WTC11 (cell line): Measurements from ENCODE around the gene MCL1.

Experiments used
- CBFB ChIP-seq: sonication (generic); formaldehyde crosslinking; IDR thresholded peaks from 2 replicates; pipeline ENCODE4 v1.8.1; 2022; ENCODE audit warnings: mild to moderate bottlenecking, low read depth, missing genetic modification reagents
- CTCF ChIP-seq: fragments of 200-600 bp; IDR thresholded peaks from 2 replicates; pipeline ENCODE4 v1.8.0; 2022; ENCODE audit warnings: antibody characterized with exemption
- FOXJ3 ChIP-seq: sonication (generic); formaldehyde crosslinking; IDR thresholded peaks from 2 replicates; pipeline ENCODE4 v1.9.0; 2021; ENCODE audit warnings: missing genetic modification reagents, mild to moderate bottlenecking, borderline replicate concordance
- HMGXB4 ChIP-seq: sonication (generic); formaldehyde crosslinking; IDR thresholded peaks from 2 replicates; pipeline ENCODE4 v1.8.1; 2023; ENCODE audit warnings: mild to moderate bottlenecking, moderate library complexity, missing genetic modification reagents
- IRF2 ChIP-seq: sonication (generic); formaldehyde crosslinking; IDR thresholded peaks from 2 replicates; pipeline ENCODE4 v1.8.0; 2022; ENCODE audit warnings: low read depth, missing genetic modification reagents, borderline replicate concordance
- KAT7 ChIP-seq: sonication (generic); formaldehyde crosslinking; IDR thresholded peaks from 2 replicates; pipeline ENCODE4 v1.8.1; 2023; ENCODE audit warnings: missing genetic modification reagents, mild to moderate bottlenecking, borderline replicate concordance
- MAX ChIP-seq: sonication (generic); formaldehyde crosslinking; IDR thresholded peaks from 2 replicates; pipeline ENCODE4 v1.8.0; 2022; ENCODE audit warnings: mild to moderate bottlenecking, missing genetic modification reagents
- NFATC4 ChIP-seq: fragments of 250-450 bp; sonication (Bioruptor Pico); IDR thresholded peaks from 2 replicates; pipeline ENCODE4 v1.9.0; 2021; ENCODE audit warnings: mild to moderate bottlenecking
- NR2C2 ChIP-seq: sonication (generic); formaldehyde crosslinking; IDR thresholded peaks from 2 replicates; pipeline ENCODE4 v1.8.0; 2022; ENCODE audit warnings: mild to moderate bottlenecking, missing genetic modification reagents
- PRDM15 ChIP-seq: sonication (generic); formaldehyde crosslinking; IDR thresholded peaks from 2 replicates; pipeline ENCODE4 v1.8.0; 2022; ENCODE audit warnings: missing genetic modification reagents
- TEAD4 ChIP-seq: sonication (generic); formaldehyde crosslinking; IDR thresholded peaks from 2 replicates; pipeline ENCODE4 v1.8.0; 2022; ENCODE audit warnings: mild to moderate bottlenecking, missing genetic modification reagents
- ZNF138 ChIP-seq: sonication (generic); formaldehyde crosslinking; conservative IDR thresholded peaks from 2 replicates; pipeline ENCODE4 v1.8.1; 2022; ENCODE audit warnings: mild to moderate bottlenecking, moderate library complexity, missing genetic modification reagents
- ZNF416 ChIP-seq: fragments of 250-450 bp; sonication (Bioruptor Pico); IDR thresholded peaks from 2 replicates; pipeline ENCODE4 v1.9.0; 2021; ENCODE audit warnings: mild to moderate bottlenecking, inconsistent platforms

GRCh38 chr1:150610576-150610975, 31.2 kb upstream of the MCL1 start:
- TF ChIP-seq CTCF (no peak), ZNF416 (CRISPR knock-in tag) (no peak), FOXJ3 (CRISPR knock-in tag) (no peak), NFATC4 (no peak), KAT7 (CRISPR knock-in tag) (no peak), TEAD4 (CRISPR knock-in tag) (no peak), PRDM15 (no peak), MAX (CRISPR knock-in tag) (no peak), HMGXB4 (CRISPR knock-in tag) (no peak), CBFB (CRISPR knock-in tag) (no peak), NR2C2 (CRISPR knock-in tag) (no peak), IRF2 (CRISPR knock-in tag) (no peak), ZNF138 (CRISPR knock-in tag) (no peak)
